NCI-H524 treated with DMSO at 0.1 percent for 48 hours (cell line): ENCODE measurements around the gene VPS13D.
"Not testable (repeated sequence)": the region's sequence is repeated elsewhere in the genome, so short reads cannot be mapped to it uniquely, and the experiment has no call there.

Experiments
- DNase-seq: peaks from one replicate; lab custom pipeline; 2025; lab: John Stamatoyannopoulos, UW

The VPS13D gene

GRCh38 chr1:12451560-12451900 is 221.7 kb downstream of the VPS13D start:
- DNase-seq: no peak

- no peak for DNase-seq
Measured at GRCh38 chr1:12452262-12452661, 222.4 kb downstream of the VPS13D start.

GRCh38 chr1:12453400-12454343 is 223.8 kb downstream of the VPS13D start:
- DNase-seq: no peak

- no peak for DNase-seq
Measured at GRCh38 chr1:12454406-12455391, 224.9 kb downstream of the VPS13D start.

GRCh38 chr1:12456081-12456480 is 226.3 kb downstream of the VPS13D start:
- DNase-seq: not testable (repeated sequence)

- DNase-seq: no peak
Measured at GRCh38 chr1:12456979-12457378, 227.1 kb downstream of the VPS13D start.

- DNase-seq: no peak
Measured at GRCh38 chr1:12457771-12458170, 227.9 kb downstream of the VPS13D start.

GRCh38 chr1:12458571-12458970 is 228.7 kb downstream of the VPS13D start:
- DNase-seq: no peak

- no peak for DNase-seq
Measured at GRCh38 chr1:12460121-12460520, 230.3 kb downstream of the VPS13D start.

- no peak for DNase-seq
Measured at GRCh38 chr1:12460911-12461621, 231.2 kb downstream of the VPS13D start.

GRCh38 chr1:12461754-12462153 is 231.9 kb downstream of the VPS13D start:
- no peak for DNase-seq

GRCh38 chr1:12462586-12462985 is 232.8 kb downstream of the VPS13D start:
- no peak for DNase-seq

GRCh38 chr1:12464045-12464461 is 234.2 kb downstream of the VPS13D start:
- no peak for DNase-seq

GRCh38 chr1:12464598-12465056 is 234.8 kb downstream of the VPS13D start:
- no peak for DNase-seq

- DNase-seq: no peak
Measured at GRCh38 chr1:12465126-12465525, 235.3 kb downstream of the VPS13D start.

- no peak for DNase-seq
Measured at GRCh38 chr1:12466816-12467215, 237.0 kb downstream of the VPS13D start.

GRCh38 chr1:12467570-12468286 is 237.9 kb downstream of the VPS13D start:
- DNase-seq: no peak

- no peak for DNase-seq
Measured at GRCh38 chr1:12468323-12468722, 238.5 kb downstream of the VPS13D start.

- DNase-seq: no peak
Measured at GRCh38 chr1:12469493-12469892, 239.7 kb downstream of the VPS13D start.

- no peak for DNase-seq
Measured at GRCh38 chr1:12469990-12470389, 240.2 kb downstream of the VPS13D start.

GRCh38 chr1:12470916-12471315 is 241.1 kb downstream of the VPS13D start:
- not testable (repeated sequence) for DNase-seq
